HCT116 (cell line): ENCODE results near the gene MANSC4. TPM values are rescaled to one million over a fixed set of nuclear protein-coding genes. Genes with fewer than 3 reads are reported as not detected.

Experiments
- ATAC-seq: fragments of 200-7000 bp; cut with Tn5 transposase; 2 replicates; pipeline ENCODE4 v1.9.1; 2020; ENCODE audit warnings: mild to moderate bottlenecking, moderate library complexity
- BruUV-seq: library from RNA; stranded (reverse); fragments of 400-500 nt; replicated peaks from 2 replicates; lab custom pipeline; 2021; lab: Mats Ljungman, UMichigan
- CTCF ChIA-PET: fragments of 300-600 bp; sonication (Branson Sonifier 250); formaldehyde crosslinking; loops from one replicate; lab custom pipeline; 2021; ENCODE audit warnings: antibody characterized with exemption; lab: Charles Lee
- POLR2A ChIA-PET: fragments of 300-600, 350-600 bp; sonication (Branson Sonifier 250); formaldehyde crosslinking; loops from one replicate; lab custom pipeline; 2021; ENCODE audit warnings: antibody characterized with exemption; lab: Charles Lee
- RAD21 ChIA-PET, 2 experiments: fragments of 300-600 bp; sonication (Branson Sonifier 250); formaldehyde crosslinking; loops; one replicate each; lab custom pipeline; 2023; ENCODE audit warnings: low total read pairs in 2 of 2; ENCODE audit not compliant: uncharacterized antibody in 2 of 2, unreplicated experiment in 2 of 2, low non-redundant PET in 1 of 2; lab: Charles Lee
- DNase-seq: peaks from one replicate; pipeline ENCODE4 v3.0.0-alpha.2; 2010; ENCODE audit warnings: low read depth, low spot score
- H2AFZ ChIP-seq: fragments of 200-600 bp; shearing (Covaris generic), sonication (generic); 2 replicates; pipeline ENCODE4 v1.6.1; 2017; ENCODE audit warnings: low read depth, mixed run types, mixed read lengths, antibody characterized with exemption, low read length; ENCODE audit not compliant: poor library complexity, severe bottlenecking
- H3K27ac ChIP-seq: 2 replicates; pipeline ENCODE4 v1.5.1; 2012; ENCODE audit warnings: low read depth, low read length
- H3K27me3 ChIP-seq: fragments of 200-600 bp; sonication (generic); 2 replicates; pipeline ENCODE4 v1.6.1; 2016; ENCODE audit warnings: mixed run types, low read length, mixed read lengths; ENCODE audit not compliant: insufficient read depth
- H3K36me3 ChIP-seq, 2 experiments: fragments of 200-500 bp in 1 of 2; fragments of 200-600 bp in 1 of 2; sonication (Bioruptor generic) in 1 of 2; sonication (generic) in 1 of 2; 2 replicates each; pipeline versions ENCODE4 v1.5.1 to v1.6.1; 2014 to 2016; ENCODE audit warnings: low read length in 2 of 2, inconsistent platforms in 1 of 2, mixed read lengths in 1 of 2, mixed run types in 1 of 2; ENCODE audit not compliant: insufficient read depth in 2 of 2, control insufficient read depth in 1 of 2
- H3K4me1 ChIP-seq, 2 experiments: fragments of 200-600 bp in 1 of 2; sonication (generic) in 1 of 2; 2 replicates each; pipeline versions ENCODE4 v1.5.1 to v1.6.1; 2012 to 2017; ENCODE audit warnings: low read length in 2 of 2, inconsistent platforms in 1 of 2, mild to moderate bottlenecking in 1 of 2, mixed read lengths in 1 of 2, mixed run types in 1 of 2, moderate library complexity in 1 of 2; ENCODE audit not compliant: insufficient read depth in 2 of 2, control insufficient read depth in 1 of 2
- H3K4me2 ChIP-seq: fragments of 200-600 bp; sonication (generic); 2 replicates; pipeline ENCODE4 v1.6.1; 2017; ENCODE audit warnings: mixed run types, low read length, mixed read lengths
- H3K4me3 ChIP-seq, 2 experiments: fragments of 200-600 bp in 1 of 2; sonication (generic) in 1 of 2; replicated peaks in 1 of 2; 2 replicates each; pipeline ENCODE4 v1.5.1; 2011 to 2016; ENCODE audit warnings: low read length in 2 of 2, control low read depth in 1 of 2, low read depth in 1 of 2, mild to moderate bottlenecking in 1 of 2, mixed read lengths in 1 of 2, mixed run types in 1 of 2
- H3K79me2 ChIP-seq: fragments of 200-600 bp; sonication (generic); 2 replicates; pipeline ENCODE4 v1.6.1; 2017; ENCODE audit warnings: mild to moderate bottlenecking, mixed run types, low read length, moderate library complexity, mixed read lengths; ENCODE audit not compliant: insufficient read depth
- H3K9ac ChIP-seq: fragments of 200-600 bp; sonication (generic); 2 replicates; pipeline ENCODE4 v1.6.1; 2016; ENCODE audit warnings: low read length, mixed read lengths
- H3K9me2 ChIP-seq: fragments of 200-600 bp; sonication (generic), shearing (Covaris generic); 2 replicates; pipeline ENCODE4 v1.6.1; 2017; ENCODE audit warnings: mixed run types, mild to moderate bottlenecking, moderate library complexity; ENCODE audit not compliant: insufficient read depth
- H3K9me3 ChIP-seq, 2 experiments: fragments of 200-500 bp in 1 of 2; fragments of 200-600 bp in 1 of 2; sonication (Bioruptor generic) in 1 of 2; sonication (generic) in 1 of 2; 2 replicates each; pipeline ENCODE4 v1.6.1; 2014 to 2017; ENCODE audit warnings: low read length in 2 of 2, mixed read lengths in 2 of 2, inconsistent platforms in 1 of 2, low read depth in 1 of 2, mild to moderate bottlenecking in 1 of 2, mixed run types in 1 of 2, moderate library complexity in 1 of 2; ENCODE audit not compliant: control insufficient read depth in 1 of 2, insufficient read depth in 1 of 2
- H4K20me1 ChIP-seq: fragments of 200-600 bp; sonication (generic), shearing (Covaris generic); 2 replicates; pipeline ENCODE4 v1.6.1; 2017; ENCODE audit warnings: mixed run types, mild to moderate bottlenecking, moderate library complexity; ENCODE audit not compliant: insufficient read depth
- ATF3 ChIP-seq: IDR thresholded peaks from 2 replicates; pipeline ENCODE4 v1.6.1; 2012
- CBX3 ChIP-seq: IDR thresholded peaks from 2 replicates; pipeline ENCODE4 v1.6.1; 2012; ENCODE audit warnings: low read depth
- CEBPB ChIP-seq: IDR thresholded peaks from 2 replicates; pipeline ENCODE4 v1.6.1; 2012; ENCODE audit warnings: low read depth
- CTCF ChIP-seq, 3 experiments: fragments of 200-600 bp in 1 of 3; sonication (generic) in 1 of 3; IDR thresholded peaks in 2 of 3; conservative IDR thresholded peaks in 1 of 3; 2 replicates each; pipeline ENCODE4 v1.5.1; 2012 to 2017; ENCODE audit warnings: low read depth in 2 of 3, low read length in 2 of 3, antibody characterized with exemption in 1 of 3, borderline replicate concordance in 1 of 3, control low read depth in 1 of 3, mild to moderate bottlenecking in 1 of 3, mixed read lengths in 1 of 3, mixed run types in 1 of 3, moderate library complexity in 1 of 3; ENCODE audit not compliant: insufficient read depth in 1 of 3
- EGR1 ChIP-seq: IDR thresholded peaks from 2 replicates; pipeline ENCODE4 v1.6.1; 2012; ENCODE audit warnings: low read depth
- ELF1 ChIP-seq: IDR thresholded peaks from 2 replicates; pipeline ENCODE4 v1.6.1; 2012; ENCODE audit warnings: low read depth, borderline replicate concordance
- EZH2 ChIP-seq: fragments of 200-600 bp; sonication (generic); IDR thresholded peaks from 2 replicates; pipeline ENCODE4 v1.6.1; 2017; ENCODE audit warnings: antibody characterized with exemption, mixed run types
- EZH2phosphoT487 ChIP-seq: fragments of 200-600 bp; IDR thresholded peaks from 2 replicates; pipeline ENCODE4 v1.6.1; 2018; ENCODE audit warnings: antibody characterized with exemption, borderline replicate concordance
- FOSL1 ChIP-seq: IDR thresholded peaks from 2 replicates; pipeline ENCODE4 v1.6.1; 2012; ENCODE audit warnings: low read depth
- JUND ChIP-seq: IDR thresholded peaks from 2 replicates; pipeline ENCODE4 v1.6.1; 2012
- MAX ChIP-seq: IDR thresholded peaks from 2 replicates; pipeline ENCODE4 v1.6.1; 2012
- POLR2A ChIP-seq: IDR thresholded peaks from 2 replicates; pipeline ENCODE4 v1.7.0; 2011; ENCODE audit warnings: borderline replicate concordance; ENCODE audit not compliant: insufficient read depth, insufficient read length; ENCODE audit errors: extremely low read depth
- POLR2AphosphoS5 ChIP-seq: IDR thresholded peaks from 2 replicates; pipeline ENCODE4 v1.6.1; 2011; ENCODE audit warnings: mild to moderate bottlenecking, low read depth, low read length, moderate library complexity
- RAD21 ChIP-seq: IDR thresholded peaks from 2 replicates; pipeline ENCODE4 v1.6.1; 2012; ENCODE audit warnings: low read depth, mild to moderate bottlenecking
- REST ChIP-seq: IDR thresholded peaks from 2 replicates; pipeline ENCODE4 v1.6.1; 2012; ENCODE audit warnings: low read depth
- SIN3A ChIP-seq: IDR thresholded peaks from 2 replicates; pipeline ENCODE4 v1.6.1; 2012; ENCODE audit warnings: low read depth
- SP1 ChIP-seq: IDR thresholded peaks from 2 replicates; pipeline ENCODE4 v1.6.1; 2012; ENCODE audit warnings: low read depth
- SRF ChIP-seq: IDR thresholded peaks from 2 replicates; pipeline ENCODE4 v1.6.1; 2012; ENCODE audit warnings: low read depth
- TCF7L2 ChIP-seq: IDR thresholded peaks from 2 replicates; pipeline ENCODE4 v1.7.0; 2011; ENCODE audit warnings: borderline replicate concordance, inconsistent platforms; ENCODE audit not compliant: insufficient read depth, insufficient read length; ENCODE audit errors: extremely low read depth
- YY1 ChIP-seq: IDR thresholded peaks from 2 replicates; pipeline ENCODE4 v1.6.1; 2011; ENCODE audit warnings: low read length, low read depth, moderate library complexity, mild to moderate bottlenecking; ENCODE audit not compliant: insufficient replicate concordance; ENCODE audit errors: extremely low read depth
- ZFX ChIP-seq: fragments of 450-650 bp; IDR thresholded peaks from 2 replicates; pipeline ENCODE4 v1.6.1; 2017
- ZNF274 ChIP-seq: fragments of 200-500 bp; sonication (Bioruptor generic); IDR thresholded peaks from 2 replicates; pipeline ENCODE4 v1.6.1; 2014; ENCODE audit warnings: mild to moderate bottlenecking, low read depth, low read length, inconsistent platforms
- intact Hi-C: fragments of 100-400 bp; cut with micrococcal nuclease; formaldehyde crosslinking; loops from 2 replicates; pipeline ENCODE4 v1.10.0; 2022
- total RNA-seq: library from RNA; stranded (reverse); gene quantifications from one replicate; pipeline ENCODE4 v1.2.1, GENCODE V29; 2021; ENCODE audit not compliant: unreplicated experiment

Gene MANSC4
- total RNA-seq, 1 experiment from 2014 or later = not detected

GRCh38 chr12:27751386-27752047 lies 28.5 kb downstream of the MANSC4 start:
- peaks cover 37% of the 10 kb centered on the region for H3K79me2 ChIP-seq
- H3K36me3 ChIP-seq = peaks cover 3 to 12% of the 10 kb centered on the region in 2 experiments; a peak in 3 of 4 replicates
- no peak overlapping the region for H2AFZ ChIP-seq
- H3K4me3 ChIP-seq = peak overlapping the region in 1 of 2 experiments; percentile 27; a peak in 2 of 4 replicates
- DNase-seq (peak; percentile 77), ATAC-seq (peak; percentile 85)
- peak overlapping the region; percentile 74 for H3K27ac ChIP-seq
- RAD21 ChIA-PET = interaction anchor here in 1 of 2 experiments (0.7 kb wide), 1 partner anchor 189 kb away, joined by 3 read pairs; no protein-coding TSS in a partner anchor
- peak overlapping the region; percentile 72 for H3K4me2 ChIP-seq
- H3K9me2 ChIP-seq = no peaks in the 10 kb centered on the region
- CTCF ChIA-PET = interaction anchor here (1.3 kb wide), 1 partner anchor 1121 kb away, joined by 3 read pairs; no protein-coding TSS in a partner anchor
- H3K9me3 ChIP-seq = no peaks in the 10 kb centered on the region
- POLR2A ChIA-PET = interaction anchor here (1.1 to 1.5 kb wide), 2 partner anchors 12 to 49 kb away, joined by 3 read pairs; no protein-coding TSS in a partner anchor
- H3K9ac ChIP-seq = peak overlapping the region; percentile 47
- no peaks in the 10 kb centered on the region for H3K27me3 ChIP-seq
- intact Hi-C loops = no loop called here
- no peaks in the 10 kb centered on the region for H4K20me1 ChIP-seq
- BruUV-seq = no TSS peak
- peaks cover 48 to 50% of the 10 kb centered on the region in 2 experiments for H3K4me1 ChIP-seq
- TF ChIP-seq SRF = no peak
- TF ChIP-seq SIN3A = no peak
- TF ChIP-seq JUND = peak; percentile 75
- TF ChIP-seq ZNF274 = no peak
- TF ChIP-seq EZH2phosphoT487 = no peak
- TF ChIP-seq POLR2A = no peak
- TF ChIP-seq SP1 = peak; percentile 66
- TF ChIP-seq ELF1 = no peak
- peak; percentile 73 for TF ChIP-seq FOSL1
- peak; percentile 45 for TF ChIP-seq ZFX
- no peak for TF ChIP-seq EZH2
- TF ChIP-seq MAX = peak; percentile 58
- TF ChIP-seq CTCF (IDR thresholded peaks at IDR 0.05 in 2 of 3, conservative IDR thresholded peaks at IDR 0.05 in 1 of 3; ENCODE audit: borderline replicate concordance in 1 of 3, insufficient read depth in 1 of 3, low read depth in 2 of 3, low read length in 2 of 3) = no peak
- TF ChIP-seq TCF7L2 = no peak
- peak; percentile 74 for TF ChIP-seq EGR1
- TF ChIP-seq RAD21 = no peak
- peak; percentile 55; the same call in 1 of the 2 replicates for TF ChIP-seq CEBPB
- TF ChIP-seq POLR2AphosphoS5 = peak; percentile 49; the same call in 1 of the 2 replicates
- peak; percentile 5 for TF ChIP-seq YY1
- TF ChIP-seq REST = no peak
- TF ChIP-seq ATF3 = no peak
- TF ChIP-seq CBX3 = peak; percentile 84
